DND-41 (cell line): ENCODE measurements around the gene KRT34.

Experiments used
- ATAC-seq: fragments of 200-7000 bp; cut with Tn5 transposase; 3 replicates; pipeline ENCODE4 v1.9.1; 2021; ENCODE audit warnings: low read depth; ENCODE audit not compliant: insufficient read depth
- DNase-seq: peaks from one replicate; pipeline ENCODE4 v3.0.0-alpha.2; 2020
- H2AFZ ChIP-seq: 2 replicates; pipeline ENCODE4 v1.6.0; 2012; ENCODE audit warnings: low read depth, low read length
- H3K27ac ChIP-seq: 2 replicates; pipeline ENCODE4 v1.5.1; 2012; ENCODE audit warnings: low read length, inconsistent platforms
- H3K27me3 ChIP-seq: fragments of 200-600 bp; sonication (generic); 2 replicates; pipeline ENCODE4 v1.6.0; 2012; ENCODE audit warnings: low read length, mild to moderate bottlenecking, inconsistent platforms; ENCODE audit not compliant: insufficient read depth, poor library complexity
- H3K36me3 ChIP-seq: 2 replicates; pipeline ENCODE4 v1.5.1; 2012; ENCODE audit warnings: low read length, inconsistent platforms; ENCODE audit not compliant: insufficient read depth
- H3K4me1 ChIP-seq: 2 replicates; pipeline ENCODE4 v1.5.1; 2012; ENCODE audit warnings: mild to moderate bottlenecking, low read length; ENCODE audit not compliant: insufficient read depth
- H3K4me2 ChIP-seq: 2 replicates; pipeline ENCODE4 v1.6.0; 2012; ENCODE audit warnings: mild to moderate bottlenecking, moderate library complexity, low read length, inconsistent platforms; ENCODE audit not compliant: insufficient read depth
- H3K4me3 ChIP-seq, 2 experiments: fragments of 200-600 bp in 1 of 2; shearing (Covaris generic) in 1 of 2; 2 replicates each; pipeline ENCODE4 v1.5.1; 2012 to 2016; ENCODE audit warnings: inconsistent platforms in 2 of 2, low read length in 2 of 2, mild to moderate bottlenecking in 2 of 2, low read depth in 1 of 2, moderate library complexity in 1 of 2
- H3K79me2 ChIP-seq: 2 replicates; pipeline ENCODE4 v1.6.0; 2012; ENCODE audit warnings: low read length, inconsistent platforms; ENCODE audit not compliant: insufficient read depth
- H3K9ac ChIP-seq: 2 replicates; pipeline ENCODE4 v1.6.0; 2012; ENCODE audit warnings: low read depth, mild to moderate bottlenecking, inconsistent platforms, low read length, moderate library complexity
- H3K9me3 ChIP-seq: 2 replicates; pipeline ENCODE4 v1.5.1; 2012; ENCODE audit warnings: low read length, moderate library complexity, mild to moderate bottlenecking, inconsistent platforms; ENCODE audit not compliant: insufficient read depth, severe bottlenecking
- H4K20me1 ChIP-seq: 2 replicates; pipeline ENCODE4 v1.6.0; 2012; ENCODE audit warnings: low read length; ENCODE audit not compliant: insufficient read depth
- CTCF ChIP-seq: IDR thresholded peaks from 2 replicates; pipeline ENCODE4 v1.5.1; 2012; ENCODE audit warnings: borderline replicate concordance, low read length, moderate library complexity, mild to moderate bottlenecking; ENCODE audit not compliant: poor library complexity, severe bottlenecking; ENCODE audit errors: extremely low read depth
- EZH2 ChIP-seq: IDR thresholded peaks from 3 replicates; pipeline ENCODE4 v1.6.1; 2012; ENCODE audit warnings: borderline replicate concordance, low read depth, mild to moderate bottlenecking, moderate library complexity, low read length, inconsistent platforms; ENCODE audit not compliant: severe bottlenecking

Gene KRT34

DNA sequence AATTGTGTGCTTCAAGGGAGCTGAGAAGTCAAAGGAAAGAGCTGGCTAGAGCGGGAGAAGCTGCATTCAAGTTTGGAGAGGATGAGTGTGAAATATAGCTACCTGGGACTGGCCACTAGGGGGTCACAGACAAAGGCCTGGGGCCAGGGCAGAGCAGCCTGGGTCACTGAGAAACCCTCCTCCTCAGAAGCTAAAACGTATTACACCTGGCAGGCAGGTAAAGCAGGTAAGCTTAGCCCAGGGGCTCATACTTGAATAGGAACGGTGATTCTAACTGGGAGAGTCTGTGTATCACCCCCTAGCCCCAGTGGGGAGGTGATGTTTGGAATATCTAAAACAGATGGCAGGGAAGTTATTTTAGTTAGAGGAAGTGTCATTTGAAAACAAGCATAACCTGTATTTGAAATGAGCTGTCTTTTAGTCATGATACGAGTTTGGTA is 35.5 kb upstream of the KRT34 start:
- Histone ChIP-seq H3K27me3 (peaks cover 8% of the 10 kb centered on the region), H3K36me3 (no peaks in the 10 kb centered on the region), H3K4me1 (no peaks in the 10 kb centered on the region), H3K4me3 (no peak overlapping the region), H3K9me3 (no peaks in the 10 kb centered on the region), H2AFZ (no peak overlapping the region), H3K79me2 (no peaks in the 10 kb centered on the region), H3K4me2 (no peak overlapping the region), H3K27ac (no peak overlapping the region), H4K20me1 (no peaks in the 10 kb centered on the region), H3K9ac (no peak overlapping the region)
- DNase-seq: no peak
- ATAC-seq: no peak
- TF ChIP-seq CTCF (peak; percentile 45), EZH2 (no peak)

GRCh38 chr17:41417127-41417526 is 35.0 kb upstream of the KRT34 start:
- peaks cover 6% of the 10 kb centered on the region for H3K27me3 ChIP-seq
- no peak for TF ChIP-seq CTCF
- TF ChIP-seq EZH2: no peak
- no peaks in the 10 kb centered on the region for H3K36me3 ChIP-seq
- H3K9me3 ChIP-seq: no peaks in the 10 kb centered on the region
- H3K27ac ChIP-seq: no peak overlapping the region
- no peaks in the 10 kb centered on the region for H3K4me1 ChIP-seq
- ATAC-seq (no peak), DNase-seq (no peak)
- H3K79me2 ChIP-seq: no peaks in the 10 kb centered on the region
- H3K4me2 ChIP-seq: no peak overlapping the region
- H2AFZ ChIP-seq: no peak overlapping the region
- H3K4me3 ChIP-seq: no peak overlapping the region
- H3K9ac ChIP-seq: no peak overlapping the region
- no peaks in the 10 kb centered on the region for H4K20me1 ChIP-seq

- Histone ChIP-seq H3K9ac (no peak overlapping the region), H3K4me1 (no peaks in the 10 kb centered on the region), H3K36me3 (no peaks in the 10 kb centered on the region), H2AFZ (no peak overlapping the region), H3K9me3 (no peaks in the 10 kb centered on the region), H3K79me2 (no peaks in the 10 kb centered on the region), H3K27ac (no peak overlapping the region), H3K4me2 (no peak overlapping the region), H3K27me3 (peaks cover 9% of the 10 kb centered on the region), H4K20me1 (no peaks in the 10 kb centered on the region), H3K4me3 (no peak overlapping the region)
- ATAC-seq (no peak), DNase-seq (no peak)
- TF ChIP-seq CTCF: no peak
- TF ChIP-seq EZH2: no peak
These were observed 34.4 kb upstream of the KRT34 start for GRCh38 chr17:41416479-41416878.

DNA sequence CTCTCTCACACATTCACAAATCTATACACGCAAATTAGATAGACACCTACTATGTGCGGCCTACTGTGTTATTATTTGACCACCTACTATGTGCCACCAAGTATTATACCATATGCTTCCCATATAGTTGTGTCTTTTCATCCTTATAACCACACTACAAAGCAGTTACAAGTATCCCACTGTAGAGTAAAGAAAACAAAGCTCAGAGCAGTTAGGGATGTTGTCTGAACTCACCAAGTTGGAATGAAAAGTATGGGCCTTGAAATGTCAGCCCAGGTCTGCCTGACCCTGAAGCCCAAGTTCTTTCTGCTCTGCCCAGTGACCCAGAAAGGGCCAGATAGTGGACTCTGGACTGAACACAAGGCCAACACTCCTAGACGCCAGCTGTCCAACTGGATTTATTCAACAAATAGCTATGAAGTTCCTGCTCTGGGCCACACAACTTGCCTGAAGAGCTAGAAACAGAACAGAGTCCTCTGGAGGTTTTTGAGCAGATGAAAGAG is 33.8 kb upstream of the KRT34 start:
- ATAC-seq: no peak
- Histone ChIP-seq H3K9me3 (no peaks in the 10 kb centered on the region), H3K27ac (no peak overlapping the region)

More for the DNA sequence above, 33.8 kb upstream of the KRT34 start:
- no peaks in the 10 kb centered on the region for H3K79me2 ChIP-seq
- TF ChIP-seq CTCF (no peak), EZH2 (no peak)
- H3K4me1 ChIP-seq: no peaks in the 10 kb centered on the region
- no peak overlapping the region for H3K9ac ChIP-seq
- no peak overlapping the region for H3K4me3 ChIP-seq
- H3K27me3 ChIP-seq: peaks cover 5% of the 10 kb centered on the region
- no peaks in the 10 kb centered on the region for H4K20me1 ChIP-seq
- no peak overlapping the region for H2AFZ ChIP-seq
- no peak overlapping the region for H3K4me2 ChIP-seq
- DNase-seq: no peak
- no peaks in the 10 kb centered on the region for H3K36me3 ChIP-seq
